Endodermal cell (in vitro differentiated cells): ENCODE data around the gene UTRN. TPM values are rescaled to one million over a fixed set of nuclear protein-coding genes. Genes with fewer than 3 reads are reported as not detected.

Experiments used
- DNase-seq: peaks from one replicate; pipeline ENCODE4 v3.0.0-alpha.2; 2017
- H3K27ac ChIP-seq: 2 replicates; pipeline ENCODE4 v1.5.1; 2013; ENCODE audit warnings: mild to moderate bottlenecking, low read depth, low read length, moderate library complexity
- H3K27me3 ChIP-seq: 2 replicates; pipeline ENCODE4 v1.6.1; 2013; ENCODE audit warnings: mild to moderate bottlenecking, low read length, moderate library complexity; ENCODE audit not compliant: insufficient read depth, control insufficient read depth, poor library complexity, severe bottlenecking
- H3K36me3 ChIP-seq: 2 replicates; pipeline ENCODE4 v1.7.0; 2013; ENCODE audit warnings: mild to moderate bottlenecking, low read length, moderate library complexity; ENCODE audit not compliant: control insufficient read depth, insufficient read depth
- H3K4me1 ChIP-seq: one replicate; pipeline ENCODE4 v1.7.0; 2013; ENCODE audit warnings: low read length; ENCODE audit not compliant: control insufficient read depth, insufficient read depth
- H3K4me3 ChIP-seq: 2 replicates; pipeline ENCODE4 v1.5.1; 2013; ENCODE audit warnings: mild to moderate bottlenecking, low read length, moderate library complexity
- H3K9ac ChIP-seq: 2 replicates; pipeline ENCODE4 v1.6.1; 2013; ENCODE audit warnings: mild to moderate bottlenecking, low read length, moderate library complexity; ENCODE audit not compliant: poor library complexity, severe bottlenecking; ENCODE audit errors: extremely low read depth
- H3K9me3 ChIP-seq: 2 replicates; pipeline ENCODE4 v1.6.1; 2013; ENCODE audit warnings: mild to moderate bottlenecking, low read length, moderate library complexity; ENCODE audit not compliant: control insufficient read depth
- H3K27ac Mint-ChIP-seq: 2 replicates; pipeline ENCODE4 v1.8.0; 2020; ENCODE audit warnings: mixed read lengths
- H3K27me3 Mint-ChIP-seq: 2 replicates; pipeline ENCODE4 v1.8.0; 2021; ENCODE audit warnings: mild to moderate bottlenecking, mixed read lengths; ENCODE audit not compliant: insufficient read depth
- H3K36me3 Mint-ChIP-seq: 2 replicates; pipeline ENCODE4 v1.8.0; 2020; ENCODE audit warnings: low read depth, mixed read lengths
- H3K4me1 Mint-ChIP-seq: 2 replicates; pipeline ENCODE4 v1.8.0; 2020; ENCODE audit warnings: mixed read lengths
- H3K4me3 Mint-ChIP-seq: 2 replicates; pipeline ENCODE4 v1.8.0; 2020; ENCODE audit warnings: mild to moderate bottlenecking, moderate library complexity, mixed read lengths
- H3K9me3 Mint-ChIP-seq: 2 replicates; pipeline ENCODE4 v1.8.0; 2020; ENCODE audit warnings: mild to moderate bottlenecking, mixed read lengths
- CTCF ChIP-seq: fragments of 200-600 bp; sonication (generic); conservative IDR thresholded peaks from 2 replicates; pipeline ENCODE4 v1.5.0; 2021; ENCODE audit warnings: antibody characterized with exemption, mild to moderate bottlenecking
- WGBS, 2 experiments: methylation state at CpG; one replicate each; pipeline versions ENCODE4 v1.1.5 to v1.1.7; 2013; ENCODE audit warnings: missing lambda C conversion rate in 2 of 2, mixed read lengths in 1 of 2; ENCODE audit not compliant: insufficient coverage in 1 of 2, insufficient read length in 1 of 2; 5-methylcytosine and 5-hydroxymethylcytosine counted together
- total RNA-seq, 2 donors: library from RNA; stranded (reverse); fragmentation: NEBNext Ultra II Directional in 1 of 2; extraction: Animal tissue kit (Norgen Biotek cat#: 25700) in 1 of 2; gene quantifications; 2 replicates in 1 of 2; 3 replicates in 1 of 2; pipeline ENCODE4 v1.2.1, GENCODE V29; 2021

UTRN gene
- total RNA-seq, 2 donors from 2014 or later: 67.7 to 79.7 TPM

- no peak for TF ChIP-seq CTCF
- Histone ChIP-seq H3K4me1 (peaks cover 4% of the 10 kb centered on the region), H3K36me3 (no peaks in the 10 kb centered on the region), H3K4me3 (no peak overlapping the region), H3K9me3 (peaks cover 18% of the 10 kb centered on the region), H3K27ac (no peak overlapping the region), H3K9ac (no peak overlapping the region), H3K27me3 (no peaks in the 10 kb centered on the region)
- H3K9me3 Mint-ChIP-seq: peaks cover 19% of the 10 kb centered on the region
- no peak for DNase-seq
- H3K4me1 Mint-ChIP-seq: peaks cover 16% of the 10 kb centered on the region
- no peaks in the 10 kb centered on the region for H3K36me3 Mint-ChIP-seq
- no peak overlapping the region for H3K4me3 Mint-ChIP-seq
- no peak overlapping the region for H3K27ac Mint-ChIP-seq
- WGBS, 2 experiments: 99 to 100% methylated on average over 1 to 2 of the region's 2 CpGs
- H3K27me3 Mint-ChIP-seq: peaks cover 3% of the 10 kb centered on the region
Observed at GRCh38 chr6:144248003-144248402, 37.1 kb upstream of the UTRN start.

- DNase-seq: no peak
- H3K36me3 Mint-ChIP-seq: no peaks in the 10 kb centered on the region
- H3K36me3 ChIP-seq: no peaks in the 10 kb centered on the region
- peaks cover 19% of the 10 kb centered on the region for H3K9me3 Mint-ChIP-seq
- peaks cover 18% of the 10 kb centered on the region for H3K9me3 ChIP-seq
- no peak overlapping the region for H3K27ac Mint-ChIP-seq
- H3K4me3 Mint-ChIP-seq: no peak overlapping the region
- peaks cover 3% of the 10 kb centered on the region for H3K27me3 Mint-ChIP-seq
- no peak overlapping the region for H3K4me3 ChIP-seq
- H3K4me1 ChIP-seq: peaks cover 4% of the 10 kb centered on the region
- no peak overlapping the region for H3K9ac ChIP-seq
- no peak for TF ChIP-seq CTCF
- no peaks in the 10 kb centered on the region for H3K27me3 ChIP-seq
- WGBS, 2 experiments: 93 to 100% methylated on average over 1 to 3 of the region's 3 CpGs
- H3K27ac ChIP-seq: no peak overlapping the region
- peaks cover 16% of the 10 kb centered on the region for H3K4me1 Mint-ChIP-seq
Observed at GRCh38 chr6:144248476-144249301, 36.4 kb upstream of the UTRN start.

- no peaks in the 10 kb centered on the region for H3K36me3 Mint-ChIP-seq
- H3K9me3 ChIP-seq: peaks cover 19% of the 10 kb centered on the region
- no peak for TF ChIP-seq CTCF
- no peak overlapping the region for H3K4me3 Mint-ChIP-seq
- H3K27me3 ChIP-seq: no peaks in the 10 kb centered on the region
- H3K27ac ChIP-seq: no peak overlapping the region
- no peaks in the 10 kb centered on the region for H3K36me3 ChIP-seq
- H3K4me1 Mint-ChIP-seq: peaks cover 16% of the 10 kb centered on the region
- 92 to 100% methylated on average over 2 to 3 of the region's 3 CpGs for WGBS, 2 experiments
- peaks cover 3% of the 10 kb centered on the region for H3K27me3 Mint-ChIP-seq
- no peak overlapping the region for H3K4me3 ChIP-seq
- peaks cover 4% of the 10 kb centered on the region for H3K4me1 ChIP-seq
- H3K27ac Mint-ChIP-seq: no peak overlapping the region
- no peak overlapping the region for H3K9ac ChIP-seq
- no peak for DNase-seq
- H3K9me3 Mint-ChIP-seq: peaks cover 20% of the 10 kb centered on the region
Observed at GRCh38 chr6:144250276-144250675, 34.9 kb upstream of the UTRN start.
